Spleen (tissue), 7 donors: ENCODE measurements around the gene TXNDC15.

Experiments used
- CTCF ChIP-seq, 11 experiments: fragments of 200-600 bp in 7 of 11; fragments of 450-650 bp in 4 of 11; sonication (generic) in 4 of 11; IDR thresholded peaks in 8 of 11; conservative IDR thresholded peaks in 3 of 11; 1 replicate in 7 of 11; 2 replicates in 4 of 11; pipeline versions ENCODE4 v1.4.0 to v1.8.0; 2016 to 2021; ENCODE audit warnings: antibody characterized with exemption in 11 of 11, inconsistent platforms in 4 of 11, mild to moderate bottlenecking in 1 of 11
- POLR2A ChIP-seq, 3 donors: fragments of 450-650 bp; IDR thresholded peaks; one replicate each; pipeline ENCODE4 v1.5.1; 2017; ENCODE audit warnings: antibody characterized with exemption in 3 of 3, mild to moderate bottlenecking in 1 of 3
- donor health status: DM: no; HTN: no; CAD: no; lungs with moderate emphysema.
- donor health status: DM: no; HTN: no; CAD: no.
- donor health status: DM: no; HTN: no; CAD: no.

GRCh38 chr5:134920848-134921575 lies 46.8 kb downstream of the TXNDC15 start:
- no peak for TF ChIP-seq POLR2A (IDR thresholded peaks at IDR 0.05)
- TF ChIP-seq CTCF (IDR thresholded peaks at IDR 0.05 in 8 of 11, conservative IDR thresholded peaks at IDR 0.05 in 3 of 11): no peak
